ENCODE results near the gene TMEM38B. TPM values are rescaled to one million over a fixed set of nuclear protein-coding genes. Genes with fewer than 3 reads are reported as not detected.

The TMEM38B gene
- total RNA-seq, 1 experiment from 2014 or later = 14.5 TPM

DNA sequence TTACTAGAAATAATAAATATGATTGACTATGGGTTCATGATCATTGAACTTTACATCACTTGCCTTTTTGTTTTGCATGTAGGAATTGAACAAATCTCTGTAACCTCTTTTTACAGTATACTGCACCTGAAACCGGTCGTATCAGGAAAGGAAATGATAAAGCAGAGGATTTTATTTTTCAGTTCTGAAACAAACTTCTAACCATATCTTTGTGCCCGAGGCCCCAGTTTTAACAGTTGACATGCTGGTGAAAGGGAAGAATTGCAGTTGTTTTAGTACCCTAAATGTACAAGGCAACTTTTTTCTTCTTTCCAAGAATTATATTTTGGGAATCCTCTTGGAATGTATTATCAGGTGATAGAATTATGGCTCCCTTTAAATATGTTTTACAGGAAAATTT is 27.8 kb downstream of the TMEM38B start:
- Histone ChIP-seq H4K8ac (replicated peaks; ENCODE audit: insufficient read length, low read depth, low read length) (no peak overlapping the region), H2AFZ (ENCODE audit: low read length) (no peak overlapping the region), H3K56ac (ENCODE audit: insufficient read length, low read depth, low read length) (no peak overlapping the region), H3K23me2 (ENCODE audit: insufficient read length, low read depth, low read length, poor library complexity, severe bottlenecking) (no peaks in the 10 kb centered on the region), H2BK12ac (ENCODE audit: insufficient read length, low read depth, low read length) (no peak overlapping the region), H3K4ac (ENCODE audit: low read depth, low read length) (no peak overlapping the region), H3K27ac (ENCODE audit: insufficient read length, low read depth, low read length) (no peak overlapping the region), H3K9me3 (ENCODE audit: control insufficient read depth, low read depth, low read length) (no peaks in the 10 kb centered on the region), H3K14ac (ENCODE audit: insufficient read depth, low read length) (no peak overlapping the region), H2BK5ac (ENCODE audit: insufficient read length, low read length) (no peak overlapping the region), H2BK120ac (ENCODE audit: low read depth, low read length, poor library complexity, severe bottlenecking) (no peak overlapping the region), H3K23ac (ENCODE audit: insufficient read length, low read depth, low read length) (no peak overlapping the region), H3K79me1 (ENCODE audit: insufficient read depth, low read depth, low read length, poor library complexity, severe bottlenecking) (no peaks in the 10 kb centered on the region), H4K5ac (ENCODE audit: insufficient read length, low read depth, low read length) (no peak overlapping the region), H2BK15ac (ENCODE audit: low read depth, low read length) (no peak overlapping the region), H3K27me3 (ENCODE audit: insufficient read depth, low read length) (no peaks in the 10 kb centered on the region), H3K79me2 (ENCODE audit: insufficient read depth, low read length) (no peaks in the 10 kb centered on the region), H4K20me1 (ENCODE audit: control insufficient read depth, insufficient read depth, insufficient read length) (no peaks in the 10 kb centered on the region), H3K4me1 (ENCODE audit: insufficient read depth, low read length) (no peaks in the 10 kb centered on the region), H3K4me2 (ENCODE audit: insufficient read depth, insufficient read length, low read length) (no peak overlapping the region), H2AK5ac (ENCODE audit: insufficient read length, low read length) (no peak overlapping the region), H3K18ac (ENCODE audit: insufficient read length, low read depth, low read length) (no peak overlapping the region), H3T11ph (ENCODE audit: low read length) (no peak overlapping the region), H3K9ac (ENCODE audit: extremely low read depth, insufficient read length, low read length) (no peak overlapping the region), H2BK20ac (ENCODE audit: low read depth, low read length, poor library complexity, severe bottlenecking) (no peak overlapping the region), H4K91ac (ENCODE audit: insufficient read length, low read depth, low read length) (no peak overlapping the region)
- no peaks in the 10 kb centered on the region for H3K4me1 Mint-ChIP-seq
- no peak for DNase-seq
- H3K27me3 Mint-ChIP-seq (ENCODE audit: low read depth) = no peaks in the 10 kb centered on the region
- H3K9me3 Mint-ChIP-seq = no peaks in the 10 kb centered on the region
- TF ChIP-seq, protein P1, sequence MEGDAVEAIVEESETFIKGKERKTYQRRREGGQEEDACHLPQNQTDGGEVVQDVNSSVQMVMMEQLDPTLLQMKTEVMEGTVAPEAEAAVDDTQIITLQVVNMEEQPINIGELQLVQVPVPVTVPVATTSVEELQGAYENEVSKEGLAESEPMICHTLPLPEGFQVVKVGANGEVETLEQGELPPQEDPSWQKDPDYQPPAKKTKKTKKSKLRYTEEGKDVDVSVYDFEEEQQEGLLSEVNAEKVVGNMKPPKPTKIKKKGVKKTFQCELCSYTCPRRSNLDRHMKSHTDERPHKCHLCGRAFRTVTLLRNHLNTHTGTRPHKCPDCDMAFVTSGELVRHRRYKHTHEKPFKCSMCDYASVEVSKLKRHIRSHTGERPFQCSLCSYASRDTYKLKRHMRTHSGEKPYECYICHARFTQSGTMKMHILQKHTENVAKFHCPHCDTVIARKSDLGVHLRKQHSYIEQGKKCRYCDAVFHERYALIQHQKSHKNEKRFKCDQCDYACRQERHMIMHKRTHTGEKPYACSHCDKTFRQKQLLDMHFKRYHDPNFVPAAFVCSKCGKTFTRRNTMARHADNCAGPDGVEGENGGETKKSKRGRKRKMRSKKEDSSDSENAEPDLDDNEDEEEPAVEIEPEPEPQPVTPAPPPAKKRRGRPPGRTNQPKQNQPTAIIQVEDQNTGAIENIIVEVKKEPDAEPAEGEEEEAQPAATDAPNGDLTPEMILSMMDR (conservative IDR thresholded peaks at IDR 0.05) = no peak; the same call in 2 of the 3 replicates
- H3K27ac Mint-ChIP-seq = no peak overlapping the region
- no CpG with 5 or more reads among the region's 3 CpGs for WGBS (ENCODE audit: extremely low coverage, insufficient read length, low lambda C conversion rate)
- no peak overlapping the region for H3K4me3 Mint-ChIP-seq
- no peaks in the 10 kb centered on the region for H3K36me3 Mint-ChIP-seq (ENCODE audit: insufficient read depth in 1 of 3, low read depth in 3 of 3)

Data from H9 (cell line).